ENCODE results near the gene OGFR.

OGFR gene

GRCh38 chr20:62813588-62813987 lies 9.0 kb downstream of the OGFR start:
- in situ Hi-C loops (cut with MboI; ENCODE audit: low sequenced_read_pairs): no loop called here

- in situ Hi-C loops (cut with MboI; ENCODE audit: low sequenced_read_pairs): no loop called here
Observed at GRCh38 chr20:62814060-62814708, 9.5 kb downstream of the OGFR start.

GRCh38 chr20:62814709-62815065 lies 10.1 kb downstream of the OGFR start:
- in situ Hi-C loops (cut with MboI; ENCODE audit: low sequenced_read_pairs): no loop called here

GRCh38 chr20:62815066-62815991 lies 10.7 kb downstream of the OGFR start:
- in situ Hi-C loops (cut with MboI; ENCODE audit: low sequenced_read_pairs): no loop called here

- in situ Hi-C loops (cut with MboI; ENCODE audit: low sequenced_read_pairs): no loop called here
Observed at GRCh38 chr20:62816031-62816883, 11.6 kb downstream of the OGFR start.

- in situ Hi-C loops (cut with MboI; ENCODE audit: low sequenced_read_pairs): no loop called here
Observed at GRCh38 chr20:62816884-62817873, 12.5 kb downstream of the OGFR start, which contains the start of gene COL9A3. TSS of gene COL9A3 (plus strand) at chr20:62817050. CDS start at chr20:62817065, 15 bp downstream.

GRCh38 chr20:62817975-62818591 lies 13.4 kb downstream of the OGFR start:
- in situ Hi-C loops (cut with MboI; ENCODE audit: low sequenced_read_pairs): no loop called here

- in situ Hi-C loops (cut with MboI; ENCODE audit: low sequenced_read_pairs): no loop called here
Observed at GRCh38 chr20:62818592-62819493, 14.2 kb downstream of the OGFR start.

- in situ Hi-C loops (cut with MboI; ENCODE audit: low sequenced_read_pairs): no loop called here
Observed at GRCh38 chr20:62819494-62820174, 15.0 kb downstream of the OGFR start.

GRCh38 chr20:62820208-62820961 lies 15.8 kb downstream of the OGFR start:
- in situ Hi-C loops (cut with MboI; ENCODE audit: low sequenced_read_pairs): no loop called here

- in situ Hi-C loops (cut with MboI; ENCODE audit: low sequenced_read_pairs): no loop called here
Observed at GRCh38 chr20:62820962-62821725, 16.5 kb downstream of the OGFR start.

GRCh38 chr20:62821726-62822210 lies 17.1 kb downstream of the OGFR start:
- in situ Hi-C loops (cut with MboI; ENCODE audit: low sequenced_read_pairs): no loop called here

- in situ Hi-C loops (cut with MboI; ENCODE audit: low sequenced_read_pairs): no loop called here
Observed at GRCh38 chr20:62822239-62822787, 17.7 kb downstream of the OGFR start.

- in situ Hi-C loops (cut with MboI; ENCODE audit: low sequenced_read_pairs): no loop called here
Observed at GRCh38 chr20:62822788-62823651, 18.4 kb downstream of the OGFR start.
